ENCODE data around the gene CDS2.

Gene CDS2

DNA sequence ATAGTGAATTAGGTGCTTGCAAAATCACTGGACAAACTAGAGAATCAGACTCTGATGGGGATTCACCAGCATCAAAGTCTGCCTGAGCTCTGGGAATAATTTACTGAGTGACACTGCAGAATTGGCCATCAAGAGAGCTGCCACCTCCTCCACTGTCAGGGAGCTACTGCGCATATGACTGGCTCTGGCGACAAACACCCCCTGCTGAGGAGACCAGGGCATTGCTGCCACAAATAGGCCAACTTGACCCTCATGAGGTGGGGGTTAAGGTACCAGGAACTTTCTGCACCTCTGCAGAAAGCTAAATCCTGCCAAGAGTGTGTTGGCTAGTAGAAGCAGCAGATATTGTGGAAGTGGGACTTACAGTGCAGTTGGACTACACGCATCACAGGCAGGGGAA is 88.0 kb downstream of the CDS2 start:
- DNase-seq = no peak

DNA sequence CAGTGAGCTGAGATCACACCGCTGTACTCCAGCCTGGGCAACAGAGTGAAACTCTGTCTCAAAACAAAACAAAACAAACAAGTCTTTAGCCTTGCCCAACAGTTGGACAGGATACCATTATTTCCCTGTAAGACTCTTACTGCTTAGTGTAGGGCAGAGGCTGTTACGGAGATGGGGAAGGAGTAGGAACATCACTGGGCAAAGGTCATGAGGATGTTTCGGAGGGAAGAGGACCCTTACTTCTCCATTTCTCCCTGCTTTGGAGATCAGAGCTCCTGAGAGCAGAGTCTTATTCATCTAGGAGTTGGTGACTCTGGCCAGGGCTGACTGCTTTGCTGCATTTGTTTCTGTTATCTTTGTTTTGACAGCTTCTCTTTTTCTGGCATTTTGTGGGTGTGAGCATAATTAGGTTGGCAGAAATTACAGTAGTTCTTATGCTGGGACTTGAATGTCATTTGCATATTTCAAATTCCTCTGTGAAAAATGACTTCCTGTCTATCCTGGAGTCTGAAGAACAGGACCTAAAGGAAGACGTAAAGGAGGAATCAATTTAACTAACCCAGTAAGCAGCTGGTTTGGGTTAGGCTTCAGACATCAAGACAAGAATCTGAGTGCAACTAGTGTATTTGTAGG is 89.0 kb downstream of the CDS2 start:
- DNase-seq = no peak

- DNase-seq = no peak
Measured at GRCh38 chr20:5216663-5217062, 89.9 kb downstream of the CDS2 start.

- DNase-seq = no peak
Measured at GRCh38 chr20:5217616-5218015, 90.8 kb downstream of the CDS2 start.

DNA sequence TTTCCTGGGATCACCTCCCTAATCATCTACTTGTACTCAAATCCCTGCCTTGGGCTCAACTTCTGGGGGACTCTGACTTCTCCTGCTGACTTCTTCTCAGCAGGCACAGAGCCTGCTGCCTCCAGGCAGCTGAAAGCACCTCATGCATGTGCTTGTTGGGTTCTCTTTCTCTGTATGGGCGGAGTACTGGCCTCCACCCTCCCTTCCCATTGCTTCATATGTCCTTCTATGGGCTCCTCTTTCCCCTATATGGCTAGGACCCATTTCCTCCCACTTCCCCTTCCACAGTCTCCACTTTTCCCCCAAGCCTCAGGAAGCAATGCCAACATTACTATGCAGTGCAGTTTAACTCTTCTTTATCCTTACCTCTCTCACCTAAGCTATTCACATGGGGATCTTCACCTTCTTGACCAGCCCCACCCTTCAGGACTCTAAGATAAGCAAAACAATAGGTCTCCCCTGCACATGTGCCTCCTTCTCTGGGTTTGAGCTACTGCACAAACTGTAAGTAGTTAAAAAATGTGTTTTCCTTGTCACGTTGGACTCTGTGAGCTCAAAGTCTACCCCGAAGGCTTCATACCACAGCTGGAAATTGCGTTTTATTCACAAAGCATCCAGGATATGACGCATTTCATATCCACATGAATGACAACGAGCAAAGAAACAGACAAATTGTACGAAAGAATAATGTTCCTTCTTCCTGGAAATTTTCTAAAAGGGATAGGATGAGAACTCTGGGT is 93.7 kb downstream of the CDS2 start:
- no peak for DNase-seq

- no peak for DNase-seq
Measured at GRCh38 chr20:5221061-5221430, 94.2 kb downstream of the CDS2 start.

DNA sequence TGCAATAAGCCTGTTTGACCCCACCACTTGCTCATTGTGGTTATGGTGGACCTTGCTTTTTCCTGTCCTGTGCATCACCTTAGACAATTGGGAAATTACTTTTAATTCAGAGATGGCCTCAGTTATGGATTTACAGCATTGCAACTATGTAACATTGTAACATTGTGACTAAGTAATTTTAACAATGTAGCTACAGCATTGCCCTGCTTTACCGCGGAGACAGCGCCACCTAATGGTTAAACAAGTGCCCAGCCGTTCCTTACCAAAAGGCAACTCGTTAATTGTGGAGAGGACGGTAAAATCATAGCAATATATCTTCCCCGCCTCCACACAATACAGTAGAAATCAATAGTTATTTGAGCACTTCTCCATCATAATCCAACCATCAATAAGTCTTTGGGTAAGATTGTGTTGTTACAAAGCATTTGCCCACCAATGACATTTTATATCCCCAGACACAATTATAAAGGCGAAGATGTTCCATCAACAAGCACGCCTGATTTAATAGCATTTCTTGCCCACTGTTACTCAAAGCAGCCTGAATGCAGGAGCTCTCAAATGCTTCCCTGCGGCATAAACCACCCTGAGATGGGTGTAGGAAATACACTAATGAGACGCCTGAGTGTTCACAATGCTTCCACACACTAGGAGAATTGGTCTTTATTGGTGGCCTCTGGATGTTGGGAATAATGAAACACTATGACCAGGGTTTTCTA is 96.3 kb downstream of the CDS2 start:
- peak in 3 of 5 experiments; percentile 20 to 63 (median 30) for DNase-seq

GRCh38 chr20:5230544-5230943 is 103.7 kb downstream of the CDS2 start:
- no peak for DNase-seq

GRCh38 chr20:5234158-5234557 is 107.3 kb downstream of the CDS2 start:
- DNase-seq = no peak

GRCh38 chr20:5234978-5235377 is 108.2 kb downstream of the CDS2 start:
- no peak for DNase-seq

Measured in T-helper 2 cell (primary cell).